Suppressor macrophage treated with lipopolysaccharide for 4 hours (primary cell): ENCODE measurements around the gene UHRF1.
"Not testable (repeated sequence)": the region's sequence is repeated elsewhere in the genome, so short reads cannot be mapped to it uniquely, and the experiment has no call there.

Experiments used
- DNase-seq: peaks from one replicate; pipeline ENCODE4 v3.0.0-alpha.2; 2020

UHRF1 gene

GRCh38 chr19:4938461-4938860 is 29.2 kb downstream of the UHRF1 start:
- not testable (repeated sequence) for DNase-seq

GRCh38 chr19:4939466-4939865 is 30.2 kb downstream of the UHRF1 start:
- no peak for DNase-seq

- not testable (repeated sequence) for DNase-seq
These were observed 32.4 kb downstream of the UHRF1 start for GRCh38 chr19:4941638-4942169.

- DNase-seq: not testable (repeated sequence)
These were observed 41.3 kb downstream of the UHRF1 start for GRCh38 chr19:4950650-4951049.

- DNase-seq: peak; percentile 44
These were observed 42.4 kb downstream of the UHRF1 start for GRCh38 chr19:4951656-4952055.

- DNase-seq: no peak
These were observed 43.6 kb downstream of the UHRF1 start for GRCh38 chr19:4952945-4953344.

- not testable (repeated sequence) for DNase-seq
These were observed 45.2 kb downstream of the UHRF1 start for GRCh38 chr19:4954320-4955149.

- no peak for DNase-seq
These were observed 46.0 kb downstream of the UHRF1 start for GRCh38 chr19:4955274-4955673.

- no peak for DNase-seq
These were observed 48.7 kb downstream of the UHRF1 start for GRCh38 chr19:4957981-4958380.

GRCh38 chr19:4962085-4962619 is 52.9 kb downstream of the UHRF1 start:
- DNase-seq: no peak

- DNase-seq: no peak
These were observed 55.8 kb downstream of the UHRF1 start for GRCh38 chr19:4965061-4965460.

- DNase-seq: no peak
These were observed 57.3 kb downstream of the UHRF1 start for GRCh38 chr19:4966591-4966990.

GRCh38 chr19:4967738-4968461 is 58.6 kb downstream of the UHRF1 start:
- peak; percentile 57 for DNase-seq

GRCh38 chr19:4968462-4969291 is 59.4 kb downstream of the UHRF1 start, which contains the start of gene KDM4B:
KDM4B (plus strand) TSS chr19:4969113; CDS start chr19:5032891, 63,778 bp downstream.
- DNase-seq: peak; percentile 100

- no peak for DNase-seq
These were observed 60.0 kb downstream of the UHRF1 start for GRCh38 chr19:4969292-4969771.

GRCh38 chr19:4969772-4970531 is 60.7 kb downstream of the UHRF1 start:
- DNase-seq: peak; percentile 77

GRCh38 chr19:4970558-4971423 is 61.5 kb downstream of the UHRF1 start:
- no peak for DNase-seq

- no peak for DNase-seq
These were observed 62.1 kb downstream of the UHRF1 start for GRCh38 chr19:4971424-4971793.

GRCh38 chr19:4971816-4972495 is 62.7 kb downstream of the UHRF1 start:
- DNase-seq: no peak
